ENCODE results near the gene PSD2.

DNA sequence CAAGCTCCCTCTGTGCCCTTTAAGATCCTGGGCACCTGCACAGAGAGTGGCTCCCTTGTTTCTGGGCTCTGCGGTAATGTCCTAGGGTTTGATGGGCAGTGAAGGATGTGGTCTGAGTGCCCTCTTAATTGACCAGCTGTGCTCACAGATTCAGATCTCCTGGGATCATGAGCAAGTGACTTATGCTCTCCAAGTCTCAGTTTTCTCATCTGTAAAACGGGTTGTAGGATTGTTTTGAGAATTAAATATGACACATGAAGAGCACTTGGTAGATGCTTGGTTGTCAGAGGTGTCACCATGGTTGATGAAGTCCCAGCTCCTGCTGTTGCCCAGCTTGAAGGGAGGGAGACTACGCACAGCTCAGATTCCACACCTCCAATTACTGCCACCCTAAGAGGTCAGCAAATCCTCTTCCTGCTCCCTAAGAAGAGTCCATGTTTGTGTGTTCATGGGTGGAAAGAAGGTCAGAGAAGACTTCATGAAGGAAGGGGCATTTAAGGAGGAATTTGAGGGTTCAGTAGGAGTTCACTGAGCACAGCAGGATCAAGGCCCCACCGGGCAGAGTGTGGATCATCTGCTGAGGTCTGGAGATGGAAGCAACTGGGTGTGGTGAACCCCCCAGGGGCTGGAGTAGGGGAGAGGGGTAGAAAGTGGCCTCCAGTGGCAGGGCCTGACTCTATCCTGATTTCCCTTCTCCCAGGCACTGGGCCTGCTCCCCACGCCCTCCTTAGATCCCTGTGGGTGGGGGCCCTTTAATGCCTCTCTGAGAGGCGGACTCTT is 1.4 kb upstream of the PSD2 start:
- no peak for TF ChIP-seq EZH2 (IDR thresholded peaks at IDR 0.05)
- TF ChIP-seq POLR2AphosphoS5 (IDR thresholded peaks at IDR 0.05; ENCODE audit: low read depth, low read length), result no peak
- TF ChIP-seq CTCF (IDR thresholded peaks at IDR 0.05 in 2 of 3, conservative IDR thresholded peaks at IDR 0.05 in 1 of 3; ENCODE audit: borderline replicate concordance in 1 of 3, insufficient read depth in 1 of 3, low read depth in 2 of 3, low read length in 2 of 3), result no peak
- TF ChIP-seq CEBPB (IDR thresholded peaks at IDR 0.05; ENCODE audit: low read depth), result no peak
- no peak for TF ChIP-seq RAD21 (IDR thresholded peaks at IDR 0.05; ENCODE audit: low read depth)
- TF ChIP-seq MAX (IDR thresholded peaks at IDR 0.05), result no peak
- TF ChIP-seq EZH2phosphoT487 (IDR thresholded peaks at IDR 0.05; ENCODE audit: borderline replicate concordance), result no peak
- TF ChIP-seq POLR2A (IDR thresholded peaks at IDR 0.05; ENCODE audit: borderline replicate concordance, extremely low read depth, insufficient read depth, insufficient read length), result no peak
- no peak for TF ChIP-seq ZNF274 (IDR thresholded peaks at IDR 0.05; ENCODE audit: low read depth, low read length)
- TF ChIP-seq JUND (IDR thresholded peaks at IDR 0.05), result no peak
- no peak for TF ChIP-seq ELF1 (IDR thresholded peaks at IDR 0.05; ENCODE audit: borderline replicate concordance, low read depth)
